Non-pigmented ciliary epithelial cell (primary cell): ENCODE results near the gene LARP4B.
"Not testable (repeated sequence)": the region's sequence is repeated elsewhere in the genome, so short reads cannot be mapped to it uniquely, and the experiment has no call there.

Experiments used
- DNase-seq: peaks from one replicate; pipeline ENCODE4 v3.0.0-alpha.2; 2010; ENCODE audit warnings: low read depth

The LARP4B gene

DNA sequence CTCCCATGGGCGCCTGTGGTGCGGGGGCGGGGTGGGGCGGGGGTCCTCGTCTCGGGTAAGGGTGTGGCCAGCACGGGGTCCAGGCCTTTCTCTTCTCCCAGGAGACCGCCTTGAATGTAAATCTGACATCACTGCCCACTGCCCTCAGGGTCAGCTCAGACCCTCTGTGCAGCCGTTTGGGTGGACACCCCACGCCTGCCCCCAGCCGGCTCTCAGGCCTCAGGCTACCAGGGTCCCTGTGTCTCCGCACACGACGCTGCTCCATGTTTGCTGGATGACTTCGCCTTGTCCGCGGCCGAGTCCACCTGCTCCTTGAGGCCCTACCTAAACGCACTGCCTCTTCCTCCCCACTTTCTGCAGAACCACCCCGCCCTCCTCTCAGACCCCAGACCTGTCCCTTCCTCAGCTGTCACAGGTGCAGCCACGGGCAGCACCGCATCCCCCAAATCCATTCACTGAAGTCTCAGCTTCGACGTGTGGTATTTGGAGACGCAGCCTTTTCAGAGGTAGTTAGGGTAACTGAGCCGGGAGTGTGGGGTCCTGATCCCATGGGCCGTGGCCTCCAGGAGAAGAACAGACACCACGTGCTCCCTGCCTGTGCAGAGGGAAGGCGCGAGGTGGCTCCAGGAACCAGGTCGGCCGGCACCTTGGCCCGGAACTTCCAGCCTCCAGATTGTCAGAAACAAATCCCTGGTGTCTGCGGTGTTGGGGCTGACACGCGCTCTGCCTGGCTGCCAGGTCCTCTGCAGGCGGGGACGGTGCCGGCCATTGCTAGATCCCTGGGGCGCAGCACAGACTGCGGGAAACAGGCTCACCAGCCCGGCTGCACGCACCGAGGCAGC lies 144.7 kb downstream of the LARP4B start:
- no peak for DNase-seq

- no peak for DNase-seq
These were observed 145.7 kb downstream of the LARP4B start for GRCh38 chr10:785861-786214.

- DNase-seq = no peak
These were observed 146.2 kb downstream of the LARP4B start for GRCh38 chr10:785089-785860.

- peak; percentile 49 for DNase-seq
These were observed 147.0 kb downstream of the LARP4B start for GRCh38 chr10:784403-785088.

- DNase-seq = no peak
These were observed 148.5 kb downstream of the LARP4B start for GRCh38 chr10:782751-783648.

DNA sequence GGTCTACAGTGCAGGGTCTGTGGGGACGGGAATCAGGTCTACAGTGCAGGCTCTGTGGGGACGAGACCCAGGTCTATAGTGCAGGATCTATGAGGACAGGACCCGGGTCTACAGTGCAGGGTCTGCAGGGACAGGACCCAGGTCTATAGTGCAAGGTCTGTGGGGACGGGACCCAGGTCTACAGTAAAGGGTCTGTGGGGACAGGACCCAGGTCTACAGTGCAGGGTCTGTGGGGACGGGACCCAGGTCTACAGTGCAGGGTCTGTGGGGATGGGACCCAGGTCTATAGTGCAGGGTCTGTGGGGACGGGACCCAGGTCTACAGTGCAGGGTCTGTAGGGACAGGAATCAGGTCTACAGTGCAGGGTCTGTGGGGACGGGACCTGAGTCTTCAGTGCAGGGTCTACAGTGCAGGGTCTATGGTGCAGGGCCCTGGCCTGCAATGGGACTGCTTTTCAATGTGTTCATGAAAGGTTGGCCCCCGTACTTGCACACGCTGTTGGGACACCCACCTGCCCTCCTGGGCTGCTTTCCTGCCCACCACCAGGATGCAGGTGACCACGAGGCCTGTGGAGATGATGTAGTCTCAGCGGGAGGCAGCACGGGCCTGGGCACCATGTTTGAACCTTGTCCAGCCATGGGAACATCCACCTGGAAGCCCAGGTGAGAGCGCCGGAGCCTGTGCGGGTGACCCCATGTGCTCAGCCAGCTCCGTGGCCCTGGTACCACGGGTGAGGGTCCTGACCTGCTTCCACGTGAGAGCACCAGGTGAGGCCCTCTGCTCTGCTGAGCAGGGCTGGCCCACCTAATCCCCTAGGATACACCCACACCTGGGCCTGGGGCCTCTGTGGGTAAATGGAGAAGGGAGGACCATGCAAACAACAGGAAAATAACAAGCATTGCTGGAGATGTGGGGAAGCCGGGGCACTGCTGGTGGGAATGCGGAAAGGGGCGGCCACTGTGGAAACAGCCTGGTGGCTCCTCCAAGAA lies 150.7 kb downstream of the LARP4B start:
- no peak for DNase-seq

DNA sequence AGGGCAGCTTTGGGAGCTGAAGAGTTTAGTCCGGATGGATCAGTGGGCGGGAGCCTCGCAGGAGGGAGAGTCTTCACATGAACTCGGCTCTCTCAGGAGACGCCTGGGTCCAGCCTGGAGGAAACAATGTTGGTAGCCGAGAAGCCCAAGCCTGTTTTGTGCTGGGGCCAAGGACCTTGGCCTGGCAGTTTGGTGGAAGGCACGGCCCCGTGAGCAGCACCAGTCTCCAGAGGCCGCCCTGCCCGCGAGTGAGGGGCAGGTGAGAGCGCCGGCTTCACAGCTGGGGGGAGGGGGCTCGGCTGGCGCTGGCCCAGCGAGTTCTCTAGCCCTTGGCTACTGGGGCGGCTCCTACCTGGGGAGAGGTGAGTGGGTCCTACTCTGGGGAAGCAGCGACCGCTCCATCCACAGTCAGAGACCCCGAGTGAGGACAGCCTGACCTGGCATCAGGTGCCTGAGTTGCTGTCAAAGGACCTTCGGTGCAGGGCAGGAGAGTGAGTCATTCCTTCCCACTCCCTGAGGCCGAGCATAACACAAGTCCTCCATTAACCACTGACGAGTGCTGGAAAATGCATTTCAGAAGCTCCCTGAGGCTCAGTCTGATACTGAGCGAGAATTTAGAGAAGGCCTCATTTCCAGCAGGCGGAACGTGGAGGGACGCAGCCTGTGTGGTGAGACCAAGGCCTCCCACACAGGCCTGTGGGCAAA lies 152.7 kb downstream of the LARP4B start:
- no peak for DNase-seq

GRCh38 chr10:777913-778479 lies 153.5 kb downstream of the LARP4B start:
- no peak for DNase-seq

DNA sequence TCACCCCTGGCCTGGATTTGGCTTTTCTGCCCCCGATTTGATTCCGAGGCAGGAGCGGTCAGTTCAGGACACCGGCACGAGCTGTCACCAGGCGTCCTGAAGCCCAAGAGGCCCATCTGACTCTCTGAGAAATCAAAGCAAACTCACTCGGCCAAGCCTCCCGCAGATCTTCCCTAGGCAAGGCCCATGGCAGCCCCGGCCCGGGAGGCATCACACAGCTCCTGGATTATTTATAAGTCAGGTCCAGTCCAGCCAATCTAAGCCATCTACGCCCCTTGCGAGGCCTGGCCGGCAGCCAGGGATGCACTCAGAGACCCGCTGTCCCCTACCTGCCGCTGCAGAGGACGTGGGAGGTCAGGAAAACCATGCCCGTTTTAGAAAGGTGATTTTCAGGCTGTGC lies 154.7 kb downstream of the LARP4B start:
- DNase-seq = no peak

DNA sequence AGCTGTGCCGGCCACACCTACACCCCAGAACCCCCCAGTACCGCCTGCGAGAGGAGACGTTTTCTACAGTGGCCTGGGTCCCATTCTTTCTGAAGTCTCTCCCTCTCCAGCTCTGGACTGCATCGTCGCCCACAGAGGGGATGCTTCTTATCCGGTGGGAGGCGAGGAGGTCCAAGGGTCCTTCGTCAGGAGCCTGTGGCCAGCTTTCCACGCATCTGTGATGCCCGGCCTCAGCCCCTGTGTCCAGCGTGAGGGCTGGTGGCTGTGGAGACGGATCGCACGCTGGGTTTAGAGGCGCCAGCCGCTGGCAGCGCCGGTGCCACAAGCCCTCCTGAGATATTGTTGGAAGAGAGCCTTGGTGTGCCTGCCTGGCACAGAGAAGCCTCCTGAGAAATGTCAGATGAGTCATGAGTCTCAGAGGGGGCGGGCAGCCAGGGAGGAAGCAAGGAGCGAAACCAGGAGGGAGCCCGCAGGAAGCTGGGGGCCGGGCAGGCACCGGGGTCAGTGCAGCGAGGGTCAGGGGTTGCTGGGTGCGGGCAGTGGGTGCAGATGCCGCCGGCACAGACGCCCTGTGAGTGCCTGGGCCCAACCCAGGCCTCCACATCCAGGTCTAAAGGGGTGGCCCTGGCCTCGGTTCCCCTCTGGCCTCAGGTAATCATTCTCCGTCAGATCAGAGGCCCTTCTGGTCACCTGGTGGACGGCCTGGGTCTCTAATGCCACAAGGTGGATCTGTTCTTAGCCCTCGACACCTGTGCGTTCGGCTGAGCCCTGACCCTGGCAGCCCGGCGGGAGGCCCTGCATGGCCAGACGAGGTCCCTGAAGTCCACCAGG lies 156.0 kb downstream of the LARP4B start:
- no peak for DNase-seq

DNA sequence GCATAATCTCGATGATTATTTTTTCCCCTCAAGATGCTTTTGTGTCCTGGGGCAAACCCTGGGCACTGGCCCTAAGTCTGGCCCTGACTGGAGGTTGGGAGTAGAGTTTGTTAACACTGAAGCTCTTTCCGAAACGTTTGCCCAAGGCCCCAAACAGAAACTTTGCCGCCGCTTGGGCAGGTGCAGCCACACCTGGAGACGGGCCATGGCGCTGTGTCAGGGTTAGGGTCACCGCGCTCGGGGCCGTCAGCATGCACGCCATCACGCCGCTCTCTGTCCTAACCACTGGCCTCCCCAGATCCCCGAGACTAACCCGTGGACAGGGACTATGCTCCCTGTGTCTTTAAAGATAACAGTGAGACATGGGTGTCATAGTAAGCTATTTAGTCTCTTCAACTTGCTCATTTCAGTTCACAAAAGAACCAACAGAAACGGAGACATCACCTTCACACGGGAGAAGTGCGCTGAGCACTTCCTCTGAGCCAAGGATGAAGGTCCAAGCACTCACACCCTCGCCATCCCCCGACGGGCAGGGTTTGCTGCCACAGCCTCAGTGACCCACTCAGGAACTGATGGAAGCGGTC lies 156.8 kb downstream of the LARP4B start:
- DNase-seq = no peak

- DNase-seq = no peak
These were observed 157.3 kb downstream of the LARP4B start for GRCh38 chr10:774223-774622.

- no peak for DNase-seq
These were observed 157.8 kb downstream of the LARP4B start for GRCh38 chr10:773562-774161.

DNA sequence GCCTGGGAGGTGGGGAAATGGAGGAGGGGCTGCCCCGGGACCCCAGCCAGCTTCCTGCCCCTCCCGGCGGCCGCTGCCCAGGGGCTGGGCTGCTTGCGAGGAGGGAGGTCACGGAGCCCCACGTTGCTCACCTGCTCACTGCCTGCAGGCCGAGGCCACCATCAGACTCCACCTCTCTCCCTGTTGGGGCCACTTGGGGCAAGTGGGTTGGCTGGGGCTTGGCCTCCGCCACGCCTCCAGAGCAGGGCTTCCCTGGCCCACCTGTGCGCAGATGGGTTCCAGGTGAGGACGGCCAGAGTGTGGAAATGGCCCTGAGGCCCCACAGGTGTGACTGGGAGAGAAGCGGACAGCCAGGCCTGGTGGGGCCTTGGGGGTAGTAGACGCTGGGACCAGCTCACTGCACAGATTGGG lies 159.3 kb downstream of the LARP4B start:
- no peak for DNase-seq

- DNase-seq = no peak
These were observed 159.9 kb downstream of the LARP4B start for GRCh38 chr10:771647-772046.

GRCh38 chr10:770975-771374 lies 160.5 kb downstream of the LARP4B start:
- no peak for DNase-seq

- not testable (repeated sequence) for DNase-seq
These were observed 161.3 kb downstream of the LARP4B start for GRCh38 chr10:770048-770712.
